CD8-positive, alpha-beta memory T cell (primary cell): Measurements from ENCODE around the gene DRGX. TPM values are rescaled to one million over a fixed set of nuclear protein-coding genes. Genes with fewer than 3 reads are reported as not detected.

Experiments
- CTCF ChIA-PET: fragments of 350-600 bp; sonication (Branson Sonifier 250); formaldehyde crosslinking; loops from one replicate; lab custom pipeline; 2021; ENCODE audit warnings: antibody characterized with exemption; lab: Charles Lee
- POLR2A ChIA-PET: fragments of 350-600 bp; sonication (Branson Sonifier 250); formaldehyde crosslinking; loops from one replicate; lab custom pipeline; 2021; ENCODE audit warnings: antibody characterized with exemption; lab: Charles Lee
- DNase-seq, 5 donors: peaks; one replicate each; pipeline versions ENCODE4 v3.0.0 to v3.0.0-alpha.2; 2020 to 2022; ENCODE audit warnings: mixed read lengths in 1 of 5
- H3K27ac ChIP-seq: one replicate; pipeline ENCODE4 v1.7.0; 2013; ENCODE audit warnings: low read depth, mild to moderate bottlenecking, low read length, moderate library complexity
- H3K27me3 ChIP-seq: 2 replicates; pipeline ENCODE4 v1.7.0; 2013; ENCODE audit warnings: low read length, mild to moderate bottlenecking; ENCODE audit not compliant: insufficient read depth, poor library complexity, severe bottlenecking
- H3K36me3 ChIP-seq: 2 replicates; pipeline ENCODE4 v1.7.0; 2013; ENCODE audit warnings: mild to moderate bottlenecking, low read length, moderate library complexity; ENCODE audit not compliant: insufficient read depth
- H3K4me1 ChIP-seq: 2 replicates; pipeline ENCODE4 v1.7.0; 2013; ENCODE audit warnings: mild to moderate bottlenecking, low read length, moderate library complexity; ENCODE audit not compliant: insufficient read depth
- H3K4me3 ChIP-seq: 2 replicates; pipeline ENCODE4 v1.7.0; 2013; ENCODE audit warnings: mild to moderate bottlenecking, low read length
- H3K9me3 ChIP-seq: 2 replicates; pipeline ENCODE4 v1.7.0; 2013; ENCODE audit warnings: mild to moderate bottlenecking, low read length
- H3K27ac Mint-ChIP-seq, 8 donors: one replicate each; pipeline ENCODE4 v1.8.0; 2020 to 2021; ENCODE audit warnings: mixed read lengths in 8 of 8, mild to moderate bottlenecking in 6 of 8, inconsistent platforms in 3 of 8, moderate library complexity in 3 of 8
- H3K27me3 Mint-ChIP-seq, 2 donors: one replicate each; pipeline ENCODE4 v1.8.0; 2020 to 2021; ENCODE audit warnings: mixed read lengths in 2 of 2, mild to moderate bottlenecking in 1 of 2, moderate library complexity in 1 of 2
- H3K36me3 Mint-ChIP-seq, 3 donors: one replicate each; pipeline ENCODE4 v1.8.0; 2020 to 2021; ENCODE audit warnings: mixed read lengths in 3 of 3, inconsistent platforms in 1 of 3, mild to moderate bottlenecking in 1 of 3
- H3K4me1 Mint-ChIP-seq, 3 donors: one replicate each; pipeline ENCODE4 v1.8.0; 2020 to 2021; ENCODE audit warnings: mixed read lengths in 3 of 3, inconsistent platforms in 1 of 3, mild to moderate bottlenecking in 1 of 3
- H3K4me3 Mint-ChIP-seq, 7 donors: one replicate each; pipeline ENCODE4 v1.8.0; 2020 to 2021; ENCODE audit warnings: mixed read lengths in 7 of 7, mild to moderate bottlenecking in 6 of 7, moderate library complexity in 4 of 7, inconsistent platforms in 2 of 7
- H3K9me3 Mint-ChIP-seq, 5 donors: one replicate each; pipeline ENCODE4 v1.8.0; 2020 to 2022; ENCODE audit warnings: mixed read lengths in 5 of 5, mild to moderate bottlenecking in 3 of 5, moderate library complexity in 2 of 5, inconsistent platforms in 1 of 5
- polyA plus RNA-seq: library from polyadenylated mRNA; unstranded; fragments of 300-500 nt; fragmentation: Illumina TruSeq; gene quantifications from one replicate; pipeline ENCODE4 v1.2.3, GENCODE V29; 2021
- total RNA-seq, 2 experiments: library from RNA; stranded (reverse); gene quantifications; one replicate each; pipeline ENCODE4 v1.2.3, GENCODE V29; 2021

The DRGX gene
- total and polyA plus RNA-seq, 3 experiments from 2014 or later: not detected

GRCh38 chr10:49365675-49366415 is 30.0 kb downstream of the DRGX start:
- Mint-ChIP-seq H3K36me3 (no peaks in the 10 kb centered on the region), H3K27ac (no peak overlapping the region), H3K9me3 (no peaks in the 10 kb centered on the region), H3K4me1 (no peaks in the 10 kb centered on the region), H3K27me3 (peaks cover 0 to 19% of the 10 kb centered on the region in 2 donors), H3K4me3 (no peak overlapping the region)
- H3K36me3 ChIP-seq: no peaks in the 10 kb centered on the region
- no peaks in the 10 kb centered on the region for H3K27me3 ChIP-seq
- no peak overlapping the region for H3K4me3 ChIP-seq
- no peak for DNase-seq
- H3K4me1 ChIP-seq: no peaks in the 10 kb centered on the region
- ChIA-PET CTCF (no interaction called here), POLR2A (no interaction called here)
- H3K9me3 ChIP-seq: no peaks in the 10 kb centered on the region
- no peak overlapping the region for H3K27ac ChIP-seq

- no peak overlapping the region for H3K4me3 Mint-ChIP-seq
- H3K4me1 ChIP-seq: no peaks in the 10 kb centered on the region
- ChIA-PET POLR2A (no interaction called here), CTCF (no interaction called here)
- DNase-seq: no peak
- no peaks in the 10 kb centered on the region for H3K9me3 ChIP-seq
- H3K27me3 Mint-ChIP-seq: peaks cover 0 to 13% of the 10 kb centered on the region in 2 donors
- no peak overlapping the region for H3K27ac ChIP-seq
- H3K4me3 ChIP-seq: no peak overlapping the region
- H3K27me3 ChIP-seq: no peaks in the 10 kb centered on the region
- H3K9me3 Mint-ChIP-seq: no peaks in the 10 kb centered on the region
- no peaks in the 10 kb centered on the region for H3K36me3 ChIP-seq
- H3K4me1 Mint-ChIP-seq: no peaks in the 10 kb centered on the region
- no peak overlapping the region for H3K27ac Mint-ChIP-seq
- no peaks in the 10 kb centered on the region for H3K36me3 Mint-ChIP-seq
Observed at GRCh38 chr10:49365275-49365674, 30.6 kb downstream of the DRGX start.

GRCh38 chr10:49364747-49365146 is 31.1 kb downstream of the DRGX start:
- no peak for DNase-seq
- Mint-ChIP-seq H3K27ac (no peak overlapping the region), H3K4me3 (no peak overlapping the region), H3K9me3 (no peaks in the 10 kb centered on the region), H3K27me3 (peaks cover 0 to 13% of the 10 kb centered on the region in 2 donors), H3K36me3 (no peaks in the 10 kb centered on the region), H3K4me1 (no peaks in the 10 kb centered on the region)
- Histone ChIP-seq H3K27ac (no peak overlapping the region), H3K4me1 (no peaks in the 10 kb centered on the region), H3K4me3 (no peak overlapping the region), H3K27me3 (no peaks in the 10 kb centered on the region), H3K36me3 (no peaks in the 10 kb centered on the region), H3K9me3 (no peaks in the 10 kb centered on the region)
- POLR2A ChIA-PET: no interaction called here
- CTCF ChIA-PET: no interaction called here

- POLR2A ChIA-PET: no interaction called here
- CTCF ChIA-PET: no interaction called here
- H3K27ac Mint-ChIP-seq: no peak overlapping the region
- no peak for DNase-seq
- H3K9me3 Mint-ChIP-seq: no peaks in the 10 kb centered on the region
- peaks cover 0 to 12% of the 10 kb centered on the region in 2 donors for H3K27me3 Mint-ChIP-seq
- Histone ChIP-seq H3K4me3 (no peak overlapping the region), H3K9me3 (no peaks in the 10 kb centered on the region), H3K36me3 (no peaks in the 10 kb centered on the region), H3K27ac (no peak overlapping the region), H3K27me3 (no peaks in the 10 kb centered on the region), H3K4me1 (no peaks in the 10 kb centered on the region)
- no peaks in the 10 kb centered on the region for H3K36me3 Mint-ChIP-seq
- no peaks in the 10 kb centered on the region for H3K4me1 Mint-ChIP-seq
- H3K4me3 Mint-ChIP-seq: no peak overlapping the region
Observed at GRCh38 chr10:49364051-49364450, 31.8 kb downstream of the DRGX start.

GRCh38 chr10:49363309-49364031 is 32.4 kb downstream of the DRGX start:
- Histone ChIP-seq H3K4me3 (no peak overlapping the region), H3K36me3 (no peaks in the 10 kb centered on the region), H3K4me1 (no peaks in the 10 kb centered on the region), H3K9me3 (no peaks in the 10 kb centered on the region), H3K27me3 (no peaks in the 10 kb centered on the region), H3K27ac (no peak overlapping the region)
- Mint-ChIP-seq H3K4me3 (no peak overlapping the region), H3K36me3 (no peaks in the 10 kb centered on the region), H3K27me3 (peaks cover 0 to 18% of the 10 kb centered on the region in 2 donors), H3K9me3 (no peaks in the 10 kb centered on the region), H3K27ac (no peak overlapping the region), H3K4me1 (no peaks in the 10 kb centered on the region)
- no peak for DNase-seq
- POLR2A ChIA-PET: no interaction called here
- CTCF ChIA-PET: interaction anchor here (1.0 kb wide), 1 partner anchor 11 kb away, joined by 3 read pairs; no protein-coding TSS in a partner anchor

- no peak for DNase-seq
- H3K4me1 Mint-ChIP-seq: no peaks in the 10 kb centered on the region
Observed at GRCh38 chr10:49362596-49363260, 33.2 kb downstream of the DRGX start.

GRCh38 chr10:49361735-49362568 is 33.9 kb downstream of the DRGX start:
- H3K4me3 Mint-ChIP-seq: no peak overlapping the region
- Histone ChIP-seq H3K9me3 (no peaks in the 10 kb centered on the region), H3K4me3 (no peak overlapping the region), H3K4me1 (no peaks in the 10 kb centered on the region), H3K27ac (no peak overlapping the region), H3K27me3 (no peaks in the 10 kb centered on the region), H3K36me3 (no peaks in the 10 kb centered on the region)
- H3K9me3 Mint-ChIP-seq: peaks cover 0 to 5% (median 0%) of the 10 kb centered on the region in 5 donors
- H3K27ac Mint-ChIP-seq: no peak overlapping the region
- CTCF ChIA-PET: no interaction called here
- no peaks in the 10 kb centered on the region for H3K4me1 Mint-ChIP-seq
- POLR2A ChIA-PET: no interaction called here
- no peak for DNase-seq
- no peaks in the 10 kb centered on the region for H3K36me3 Mint-ChIP-seq
- H3K27me3 Mint-ChIP-seq: peaks cover 0 to 15% of the 10 kb centered on the region in 2 donors

More at GRCh38 chr10:49362596-49363260, 33.2 kb downstream of the DRGX start:
- Histone ChIP-seq H3K9me3 (no peaks in the 10 kb centered on the region), H3K36me3 (no peaks in the 10 kb centered on the region), H3K4me1 (no peaks in the 10 kb centered on the region), H3K27ac (no peak overlapping the region), H3K27me3 (no peaks in the 10 kb centered on the region), H3K4me3 (no peak overlapping the region)
- ChIA-PET CTCF (interaction anchor here (1.0 kb wide), 1 partner anchor 11 kb away, joined by 3 read pairs; no protein-coding TSS in a partner anchor), POLR2A (no interaction called here)
- peaks cover 0 to 1% (median 0%) of the 10 kb centered on the region in 5 donors for H3K9me3 Mint-ChIP-seq
- H3K4me3 Mint-ChIP-seq: no peak overlapping the region
- no peaks in the 10 kb centered on the region for H3K36me3 Mint-ChIP-seq
- H3K27me3 Mint-ChIP-seq: peaks cover 0 to 15% of the 10 kb centered on the region in 2 donors
- H3K27ac Mint-ChIP-seq: no peak overlapping the region
